HEK293 (cell line): ENCODE measurements around the gene SRRM4.

Experiments
- CTCF ChIA-PET: fragments of 350-600 bp; formaldehyde crosslinking; extraction: SDS; loops from one replicate; lab custom pipeline; 2021; ENCODE audit warnings: antibody characterized with exemption; lab: Yijun Ruan, JAX
- POLR2A ChIA-PET: fragments of 300-600 bp; formaldehyde crosslinking; extraction: SDS; loops from one replicate; lab custom pipeline; 2020; ENCODE audit warnings: antibody characterized with exemption, inconsistent platforms; lab: Yijun Ruan, JAX
- H3K27ac ChIP-seq: fragments of 200-500 bp; sonication (Bioruptor generic); 2 replicates; pipeline ENCODE4 v1.5.1; 2014; ENCODE audit warnings: low read depth, low read length, control low read depth, inconsistent platforms; ENCODE audit errors: extremely low read depth
- H3K36me3 ChIP-seq, 2 experiments: fragments of 200-500 bp in 1 of 2; sonication (Bioruptor generic) in 1 of 2; 1 replicate in 1 of 2; 2 replicates in 1 of 2; pipeline ENCODE4 v1.5.1; 2014 to 2017; ENCODE audit warnings: inconsistent platforms in 2 of 2, low read length in 2 of 2; ENCODE audit not compliant: control insufficient read depth in 2 of 2, insufficient read depth in 1 of 2
- H3K4me1 ChIP-seq: fragments of 200-500 bp; sonication (Bioruptor generic); 2 replicates; pipeline ENCODE4 v1.5.1; 2014; ENCODE audit warnings: mild to moderate bottlenecking, low read length, inconsistent platforms; ENCODE audit not compliant: control insufficient read depth, insufficient read depth
- H3K4me3 ChIP-seq: 2 replicates; pipeline ENCODE4 v1.5.1; 2011; ENCODE audit warnings: low read depth, mild to moderate bottlenecking, control low read depth, low read length, moderate library complexity
- H3K9me3 ChIP-seq: fragments of 200-500 bp; sonication (Bioruptor generic); 2 replicates; pipeline ENCODE4 v1.5.1; 2014; ENCODE audit warnings: low read depth, low read length, inconsistent platforms; ENCODE audit not compliant: control insufficient read depth, insufficient read depth
- ATF2 ChIP-seq: fragments of 450-650 bp; formaldehyde crosslinking; IDR thresholded peaks from 2 replicates; pipeline ENCODE4 v1.5.1; 2016; ENCODE audit warnings: missing biosample characterization, missing genetic modification characterization, low read depth
- CTCF ChIP-seq: fragments of 450-650 bp; formaldehyde crosslinking; IDR thresholded peaks from 2 replicates; pipeline ENCODE4 v1.5.1; 2016; ENCODE audit warnings: missing biosample characterization, missing genetic modification characterization
- GFI1B ChIP-seq: fragments of 450-650 bp; formaldehyde crosslinking; IDR thresholded peaks from 2 replicates; pipeline ENCODE4 v1.5.1; 2016; ENCODE audit warnings: missing biosample characterization, missing genetic modification characterization
- HIC1 ChIP-seq: fragments of 450-650 bp; formaldehyde crosslinking; IDR thresholded peaks from 2 replicates; pipeline ENCODE4 v1.5.1; 2016; ENCODE audit warnings: missing biosample characterization, missing genetic modification characterization
- MEIS1 ChIP-seq: sonication (generic); formaldehyde crosslinking; IDR thresholded peaks from 2 replicates; pipeline ENCODE4 v1.8.1; 2022; ENCODE audit warnings: missing genetic modification reagents, mild to moderate bottlenecking, borderline replicate concordance
- OSR2 ChIP-seq: fragments of 450-650 bp; formaldehyde crosslinking; IDR thresholded peaks from 2 replicates; pipeline ENCODE4 v1.5.1; 2016; ENCODE audit warnings: missing biosample characterization, missing genetic modification characterization
- SCRT2 ChIP-seq: fragments of 450-650 bp; formaldehyde crosslinking; IDR thresholded peaks from 2 replicates; pipeline ENCODE4 v1.5.1; 2016; ENCODE audit warnings: missing biosample characterization, missing genetic modification characterization
- TCF7L2 ChIP-seq: IDR thresholded peaks from 2 replicates; pipeline ENCODE4 v1.6.1; 2011; ENCODE audit warnings: low read depth, mild to moderate bottlenecking, inconsistent platforms, low read length, moderate library complexity, borderline replicate concordance
- TRIM28 ChIP-seq: IDR thresholded peaks from 2 replicates; pipeline ENCODE4 v1.6.1; 2011; ENCODE audit warnings: low read length, control low read depth, borderline replicate concordance
- ZBTB17 ChIP-seq: fragments of 450-650 bp; formaldehyde crosslinking; IDR thresholded peaks from 2 replicates; pipeline ENCODE4 v1.5.1; 2016; ENCODE audit warnings: missing biosample characterization, missing genetic modification characterization
- ZBTB6 ChIP-seq: fragments of 450-650 bp; formaldehyde crosslinking; IDR thresholded peaks from 2 replicates; pipeline ENCODE4 v1.5.1; 2017; ENCODE audit warnings: missing biosample characterization, missing genetic modification characterization
- ZFP37 ChIP-seq: fragments of 450-650 bp; formaldehyde crosslinking; IDR thresholded peaks from 2 replicates; pipeline ENCODE4 v1.5.1; 2016; ENCODE audit warnings: missing biosample characterization, missing genetic modification characterization
- ZIC2 ChIP-seq: fragments of 450-650 bp; formaldehyde crosslinking; IDR thresholded peaks from 2 replicates; pipeline ENCODE4 v1.5.1; 2016; ENCODE audit warnings: missing biosample characterization, missing genetic modification characterization
- ZNF202 ChIP-seq: fragments of 450-650 bp; formaldehyde crosslinking; IDR thresholded peaks from 2 replicates; pipeline ENCODE4 v1.5.1; 2016; ENCODE audit warnings: missing biosample characterization, missing genetic modification characterization, borderline replicate concordance
- ZNF426 ChIP-seq: fragments of 450-650 bp; formaldehyde crosslinking; IDR thresholded peaks from 2 replicates; pipeline ENCODE4 v1.5.1; 2017; ENCODE audit warnings: missing biosample characterization, missing genetic modification characterization, mild to moderate bottlenecking, inconsistent platforms, moderate library complexity
- ZNF544 ChIP-seq: fragments of 450-650 bp; formaldehyde crosslinking; IDR thresholded peaks from 2 replicates; pipeline ENCODE4 v1.5.0; 2017; ENCODE audit warnings: missing biosample characterization, missing genetic modification characterization
- ZNF600 ChIP-seq: fragments of 450-650 bp; formaldehyde crosslinking; IDR thresholded peaks from 2 replicates; pipeline ENCODE4 v1.5.1; 2016; ENCODE audit warnings: missing biosample characterization, missing genetic modification characterization
- ZNF624 ChIP-seq: fragments of 450-650 bp; formaldehyde crosslinking; IDR thresholded peaks from 2 replicates; pipeline ENCODE4 v1.5.1; 2017; ENCODE audit warnings: missing biosample characterization, missing genetic modification characterization
- ZNF629 ChIP-seq: fragments of 450-650 bp; formaldehyde crosslinking; IDR thresholded peaks from 2 replicates; pipeline ENCODE4 v1.5.1; 2017; ENCODE audit warnings: missing biosample characterization, missing genetic modification characterization

Gene SRRM4

GRCh38 chr12:119204671-119205285 is 223.4 kb downstream of the SRRM4 start:
- Histone ChIP-seq H3K4me1 (no peaks in the 10 kb centered on the region), H3K27ac (no peak overlapping the region), H3K36me3 (no peaks in the 10 kb centered on the region), H3K4me3 (no peak overlapping the region), H3K9me3 (no peaks in the 10 kb centered on the region)
- ChIA-PET CTCF (interaction anchor here (0.7 to 0.9 kb wide), 2 partner anchors 8 to 225 kb away, joined by 3 read pairs; no protein-coding TSS in a partner anchor), POLR2A (no interaction called here)
- TF ChIP-seq TRIM28, result no peak
- no peak for TF ChIP-seq ZBTB17
- no peak for TF ChIP-seq CTCF
- no peak for TF ChIP-seq ZNF426 (tag by site-specific recombination)
- TF ChIP-seq ZIC2 (tag by site-specific recombination), result no peak
- TF ChIP-seq ATF2 (tag by site-specific recombination), result no peak

GRCh38 chr12:119206348-119207062 is 225.2 kb downstream of the SRRM4 start:
- no peaks in the 10 kb centered on the region for H3K9me3 ChIP-seq
- no peak overlapping the region for H3K4me3 ChIP-seq
- no peak overlapping the region for H3K27ac ChIP-seq
- no peaks in the 10 kb centered on the region for H3K4me1 ChIP-seq
- ChIA-PET CTCF (interaction anchor here (0.7 kb wide), 1 partner anchor 85 kb away, joined by 3 read pairs; no protein-coding TSS in a partner anchor), POLR2A (no interaction called here)
- H3K36me3 ChIP-seq, result no peaks in the 10 kb centered on the region
- TF ChIP-seq HIC1 (no peak), ZNF544 (tag by site-specific recombination) (no peak), TCF7L2 (no peak), ZNF600 (tag by site-specific recombination) (no peak), ZNF202 (tag by site-specific recombination) (no peak), SCRT2 (tag by site-specific recombination) (no peak), ZNF629 (no peak), ZNF624 (no peak), MEIS1 (CRISPR knock-in tag) (no peak), ZFP37 (tag by site-specific recombination) (no peak), OSR2 (no peak), ZBTB6 (no peak), GFI1B (tag by site-specific recombination) (no peak)
